WTC11 (cell line): ENCODE data around the gene HNRNPH3. TPM values are rescaled to one million over a fixed set of nuclear protein-coding genes. Genes with fewer than 3 reads are reported as not detected.

Experiments used
- ATAC-seq: fragments of 200-7000 bp; cut with Tn5 transposase; 2 replicates; pipeline ENCODE4 v1.10.0; 2021; ENCODE audit warnings: mild to moderate bottlenecking, moderate library complexity
- CTCF ChIA-PET: fragments of 300-600 bp; sonication (Branson Sonifier 250); formaldehyde crosslinking; loops from one replicate; lab custom pipeline; 2021; ENCODE audit warnings: antibody characterized with exemption; lab: Charles Lee
- POLR2A ChIA-PET: fragments of 350-600 bp; sonication (Branson Sonifier 250); formaldehyde crosslinking; loops from one replicate; lab custom pipeline; 2021; ENCODE audit warnings: antibody characterized with exemption; lab: Charles Lee
- DNase-seq: peaks from one replicate; pipeline ENCODE4 v3.0.0; 2021; ENCODE audit warnings: low spot score
- H3K27ac Mint-ChIP-seq: 2 replicates; pipeline ENCODE4 v1.8.0; 2021; ENCODE audit warnings: mixed read lengths
- H3K27me3 Mint-ChIP-seq: 2 replicates; pipeline ENCODE4 v1.8.0; 2021; ENCODE audit warnings: low read depth, mild to moderate bottlenecking, moderate library complexity, mixed read lengths
- H3K36me3 Mint-ChIP-seq: 2 replicates; pipeline ENCODE4 v1.8.0; 2021; ENCODE audit warnings: mixed read lengths
- H3K4me1 Mint-ChIP-seq: 2 replicates; pipeline ENCODE4 v1.8.0; 2022; ENCODE audit warnings: mixed read lengths
- H3K4me3 Mint-ChIP-seq: 2 replicates; pipeline ENCODE4 v1.8.0; 2021; ENCODE audit warnings: mild to moderate bottlenecking, moderate library complexity, mixed read lengths
- H3K9me3 Mint-ChIP-seq: 2 replicates; pipeline ENCODE4 v1.8.0; 2021; ENCODE audit warnings: mixed read lengths
- ATF1 ChIP-seq: sonication (generic); formaldehyde crosslinking; IDR thresholded peaks from 2 replicates; pipeline ENCODE4 v1.8.1; 2023; ENCODE audit warnings: mild to moderate bottlenecking, moderate library complexity, missing genetic modification reagents
- ESRRA ChIP-seq: sonication (generic); formaldehyde crosslinking; IDR thresholded peaks from 2 replicates; pipeline ENCODE4 v1.8.1; 2022; ENCODE audit warnings: mild to moderate bottlenecking, missing genetic modification reagents, borderline replicate concordance
- ETV6 ChIP-seq: sonication (generic); formaldehyde crosslinking; IDR thresholded peaks from 2 replicates; pipeline ENCODE4 v1.8.1; 2022; ENCODE audit warnings: mild to moderate bottlenecking, missing genetic modification reagents
- FOXP1 ChIP-seq: sonication (generic); formaldehyde crosslinking; IDR thresholded peaks from 2 replicates; pipeline ENCODE4 v1.8.0; 2022; ENCODE audit warnings: missing genetic modification reagents, mild to moderate bottlenecking, moderate library complexity, borderline replicate concordance
- GTF2I ChIP-seq: fragments of 250-450 bp; sonication (Bioruptor Pico); conservative IDR thresholded peaks from 2 replicates; pipeline ENCODE4 v1.4.0; 2021; ENCODE audit warnings: mild to moderate bottlenecking
- IRF2 ChIP-seq: sonication (generic); formaldehyde crosslinking; IDR thresholded peaks from 2 replicates; pipeline ENCODE4 v1.8.0; 2022; ENCODE audit warnings: low read depth, missing genetic modification reagents, borderline replicate concordance
- NFE2L1 ChIP-seq: sonication (generic); formaldehyde crosslinking; IDR thresholded peaks from 2 replicates; pipeline ENCODE4 v1.8.1; 2023; ENCODE audit warnings: missing genetic modification reagents
- SMAD4 ChIP-seq: sonication (generic); formaldehyde crosslinking; IDR thresholded peaks from 2 replicates; pipeline ENCODE4 v1.8.0; 2022; ENCODE audit warnings: mild to moderate bottlenecking, missing genetic modification reagents
- TCF7 ChIP-seq: sonication (generic); formaldehyde crosslinking; IDR thresholded peaks from 2 replicates; pipeline ENCODE4 v1.8.0; 2022; ENCODE audit warnings: mild to moderate bottlenecking, low read depth, missing genetic modification reagents, moderate library complexity
- TP53 ChIP-seq: sonication (generic); formaldehyde crosslinking; IDR thresholded peaks from 2 replicates; pipeline ENCODE4 v1.8.1; 2023; ENCODE audit warnings: mild to moderate bottlenecking, missing genetic modification reagents
- ZNF138 ChIP-seq: sonication (generic); formaldehyde crosslinking; conservative IDR thresholded peaks from 2 replicates; pipeline ENCODE4 v1.8.1; 2022; ENCODE audit warnings: mild to moderate bottlenecking, moderate library complexity, missing genetic modification reagents
- ZNF219 ChIP-seq: sonication (generic); formaldehyde crosslinking; IDR thresholded peaks from 2 replicates; pipeline ENCODE4 v1.8.0; 2023; ENCODE audit warnings: missing genetic modification reagents, mild to moderate bottlenecking, borderline replicate concordance
- ZNF317 ChIP-seq: sonication (generic); formaldehyde crosslinking; IDR thresholded peaks from 2 replicates; pipeline ENCODE4 v1.8.1; 2023; ENCODE audit warnings: low read depth, mild to moderate bottlenecking, moderate library complexity, missing genetic modification reagents, borderline replicate concordance
- total RNA-seq: library from RNA; stranded (reverse); gene quantifications from 3 replicates; pipeline ENCODE4 v1.2.3, GENCODE V29; 2021
- TF ChIP-seq, protein P1 (sequence below): sonication (generic); formaldehyde crosslinking; IDR thresholded peaks from 2 replicates; pipeline ENCODE4 v1.8.0; 2022; ENCODE audit warnings: mild to moderate bottlenecking, missing genetic modification reagents
- TF ChIP-seq, protein P2 (sequence below): sonication (generic); formaldehyde crosslinking; IDR thresholded peaks from 2 replicates; pipeline ENCODE4 v1.8.1; 2022; ENCODE audit warnings: low read depth, mild to moderate bottlenecking, moderate library complexity, missing genetic modification reagents, borderline replicate concordance
- TF ChIP-seq, protein P3 (sequence below): sonication (generic); formaldehyde crosslinking; IDR thresholded peaks from 2 replicates; pipeline ENCODE4 v1.8.1; 2022; ENCODE audit warnings: mild to moderate bottlenecking, moderate library complexity, missing genetic modification reagents
- TF ChIP-seq, protein P4 (sequence below): sonication (generic); formaldehyde crosslinking; IDR thresholded peaks from 2 replicates; pipeline ENCODE4 v1.8.1; 2022; ENCODE audit warnings: low read depth, missing genetic modification reagents, borderline replicate concordance
- TF ChIP-seq, protein P5 (sequence below): fragments of 250-450 bp; sonication (Bioruptor Pico); IDR thresholded peaks from 2 replicates; pipeline ENCODE4 v2.1.2; 2022; ENCODE audit warnings: mild to moderate bottlenecking, moderate library complexity
- TF ChIP-seq, protein P6 (sequence below): sonication (generic); formaldehyde crosslinking; IDR thresholded peaks from 2 replicates; pipeline ENCODE4 v1.8.0; 2022; ENCODE audit warnings: mild to moderate bottlenecking, missing genetic modification reagents
- TF ChIP-seq, protein P7 (sequence below): sonication (generic); formaldehyde crosslinking; IDR thresholded peaks from 2 replicates; pipeline ENCODE4 v1.8.1; 2022; ENCODE audit warnings: missing genetic modification reagents, borderline replicate concordance

HNRNPH3 gene
- total RNA-seq, 1 experiment from 2014 or later = 223 TPM

DNA sequence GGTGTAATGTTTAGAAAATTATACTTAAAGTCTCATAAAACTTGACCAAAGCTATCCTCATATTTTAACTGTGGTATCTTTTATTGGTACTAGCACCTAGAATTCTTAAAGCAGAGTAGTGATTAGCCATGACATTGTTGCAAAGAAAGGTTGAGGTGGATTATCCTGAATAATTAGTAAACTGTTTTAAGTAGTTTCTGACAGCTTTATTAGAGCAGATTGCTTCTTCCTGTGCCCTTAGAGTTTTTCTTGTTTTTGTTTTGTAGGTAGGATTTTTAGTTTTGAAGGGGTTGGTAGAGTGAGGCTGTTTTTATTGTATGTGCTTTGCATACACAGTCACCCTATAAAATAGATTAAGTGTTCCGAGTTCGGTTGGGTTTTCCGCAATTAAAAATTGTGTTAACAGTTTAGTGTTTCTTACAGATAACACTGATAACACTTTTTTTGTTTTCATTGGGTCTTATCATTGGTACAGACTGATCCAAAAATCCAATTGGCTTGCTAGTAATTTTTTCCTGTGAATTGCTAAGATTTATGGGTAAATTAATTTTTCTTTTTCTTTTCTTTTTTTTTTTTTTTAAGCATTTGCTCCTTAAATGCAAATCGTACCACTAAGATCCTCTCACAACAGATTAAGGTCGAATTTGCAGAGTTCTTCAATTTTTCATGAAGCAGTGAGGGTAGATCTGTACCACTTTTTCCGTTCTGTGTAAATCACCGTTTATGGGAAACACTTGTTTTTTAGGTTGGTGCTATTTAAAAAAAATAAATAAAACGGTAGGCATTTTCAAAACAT, 3.0 kb downstream of the HNRNPH3 start (continued):
- TF ChIP-seq ZNF138 (CRISPR knock-in tag) (no peak), ZNF317 (CRISPR knock-in tag) (no peak), ETV6 (no peak), SMAD4 (no peak), FOXP1 (CRISPR knock-in tag) (no peak)
- TF ChIP-seq, protein P1, sequence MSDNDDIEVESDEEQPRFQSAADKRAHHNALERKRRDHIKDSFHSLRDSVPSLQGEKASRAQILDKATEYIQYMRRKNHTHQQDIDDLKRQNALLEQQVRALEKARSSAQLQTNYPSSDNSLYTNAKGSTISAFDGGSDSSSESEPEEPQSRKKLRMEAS (CRISPR knock-in tag) = no peak
- TF ChIP-seq, protein P2, sequence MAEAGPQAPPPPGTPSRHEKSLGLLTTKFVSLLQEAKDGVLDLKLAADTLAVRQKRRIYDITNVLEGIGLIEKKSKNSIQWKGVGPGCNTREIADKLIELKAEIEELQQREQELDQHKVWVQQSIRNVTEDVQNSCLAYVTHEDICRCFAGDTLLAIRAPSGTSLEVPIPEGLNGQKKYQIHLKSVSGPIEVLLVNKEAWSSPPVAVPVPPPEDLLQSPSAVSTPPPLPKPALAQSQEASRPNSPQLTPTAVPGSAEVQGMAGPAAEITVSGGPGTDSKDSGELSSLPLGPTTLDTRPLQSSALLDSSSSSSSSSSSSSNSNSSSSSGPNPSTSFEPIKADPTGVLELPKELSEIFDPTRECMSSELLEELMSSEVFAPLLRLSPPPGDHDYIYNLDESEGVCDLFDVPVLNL (CRISPR knock-in tag) = no peak
- TF ChIP-seq, protein P3, sequence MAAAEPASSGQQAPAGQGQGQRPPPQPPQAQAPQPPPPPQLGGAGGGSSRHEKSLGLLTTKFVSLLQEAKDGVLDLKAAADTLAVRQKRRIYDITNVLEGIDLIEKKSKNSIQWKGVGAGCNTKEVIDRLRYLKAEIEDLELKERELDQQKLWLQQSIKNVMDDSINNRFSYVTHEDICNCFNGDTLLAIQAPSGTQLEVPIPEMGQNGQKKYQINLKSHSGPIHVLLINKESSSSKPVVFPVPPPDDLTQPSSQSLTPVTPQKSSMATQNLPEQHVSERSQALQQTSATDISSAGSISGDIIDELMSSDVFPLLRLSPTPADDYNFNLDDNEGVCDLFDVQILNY (CRISPR knock-in tag) = no peak
- TF ChIP-seq, protein P4, sequence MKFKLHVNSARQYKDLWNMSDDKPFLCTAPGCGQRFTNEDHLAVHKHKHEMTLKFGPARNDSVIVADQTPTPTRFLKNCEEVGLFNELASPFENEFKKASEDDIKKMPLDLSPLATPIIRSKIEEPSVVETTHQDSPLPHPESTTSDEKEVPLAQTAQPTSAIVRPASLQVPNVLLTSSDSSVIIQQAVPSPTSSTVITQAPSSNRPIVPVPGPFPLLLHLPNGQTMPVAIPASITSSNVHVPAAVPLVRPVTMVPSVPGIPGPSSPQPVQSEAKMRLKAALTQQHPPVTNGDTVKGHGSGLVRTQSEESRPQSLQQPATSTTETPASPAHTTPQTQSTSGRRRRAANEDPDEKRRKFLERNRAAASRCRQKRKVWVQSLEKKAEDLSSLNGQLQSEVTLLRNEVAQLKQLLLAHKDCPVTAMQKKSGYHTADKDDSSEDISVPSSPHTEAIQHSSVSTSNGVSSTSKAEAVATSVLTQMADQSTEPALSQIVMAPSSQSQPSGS (CRISPR knock-in tag) = no peak

DNA sequence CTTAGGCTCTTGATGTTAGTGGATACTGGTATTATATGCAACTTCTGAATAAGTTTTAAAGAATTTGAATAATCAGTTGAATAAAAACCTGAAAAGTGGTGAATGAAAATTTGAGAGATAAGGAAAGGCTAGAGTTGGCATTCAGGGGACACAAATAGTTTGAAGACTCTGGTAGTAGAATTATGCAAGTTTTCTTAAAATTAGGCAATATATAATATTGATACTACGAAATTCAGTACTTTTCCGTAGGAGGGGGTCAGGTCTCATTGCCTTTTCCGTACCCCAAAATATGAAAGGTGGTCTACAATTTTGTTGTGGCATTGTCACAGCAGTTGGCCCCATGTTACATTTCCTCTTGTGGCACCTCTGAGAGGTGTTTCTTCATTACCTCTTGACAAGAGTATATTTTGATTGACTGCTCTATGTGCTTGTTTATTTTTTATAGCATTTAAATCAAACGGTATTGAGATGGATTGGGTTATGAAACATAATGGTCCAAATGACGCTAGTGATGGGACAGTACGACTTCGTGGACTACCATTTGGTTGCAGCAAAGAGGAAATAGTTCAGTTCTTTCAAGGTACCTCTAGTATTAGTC, 5.0 kb downstream of the HNRNPH3 start:
- peak overlapping the region; percentile 56 for H3K4me3 Mint-ChIP-seq
- no peak for DNase-seq
- ATAC-seq = no peak
- no peaks in the 10 kb centered on the region for H3K27me3 Mint-ChIP-seq
- H3K4me1 Mint-ChIP-seq = peaks cover 37% of the 10 kb centered on the region
- POLR2A ChIA-PET = no interaction called here
- peaks cover 75% of the 10 kb centered on the region for H3K36me3 Mint-ChIP-seq
- CTCF ChIA-PET = no interaction called here
- peak overlapping the region; percentile 87 for H3K27ac Mint-ChIP-seq
- H3K9me3 Mint-ChIP-seq = no peaks in the 10 kb centered on the region
- TF ChIP-seq, protein P3 (CRISPR knock-in tag) = no peak
- TF ChIP-seq, protein P5, sequence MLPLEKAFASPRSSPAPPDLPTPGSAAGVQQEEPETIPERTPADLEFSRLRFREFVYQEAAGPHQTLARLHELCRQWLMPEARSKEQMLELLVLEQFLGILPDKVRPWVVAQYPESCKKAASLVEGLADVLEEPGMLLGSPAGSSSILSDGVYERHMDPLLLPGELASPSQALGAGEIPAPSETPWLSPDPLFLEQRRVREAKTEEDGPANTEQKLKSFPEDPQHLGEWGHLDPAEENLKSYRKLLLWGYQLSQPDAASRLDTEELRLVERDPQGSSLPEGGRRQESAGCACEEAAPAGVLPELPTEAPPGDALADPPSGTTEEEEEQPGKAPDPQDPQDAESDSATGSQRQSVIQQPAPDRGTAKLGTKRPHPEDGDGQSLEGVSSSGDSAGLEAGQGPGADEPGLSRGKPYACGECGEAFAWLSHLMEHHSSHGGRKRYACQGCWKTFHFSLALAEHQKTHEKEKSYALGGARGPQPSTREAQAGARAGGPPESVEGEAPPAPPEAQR (CRISPR knock-in tag) = no peak
- no peak for TF ChIP-seq GTF2I (CRISPR knock-in tag)
- no peak for TF ChIP-seq ATF1 (CRISPR knock-in tag)
- TF ChIP-seq, protein P6, sequence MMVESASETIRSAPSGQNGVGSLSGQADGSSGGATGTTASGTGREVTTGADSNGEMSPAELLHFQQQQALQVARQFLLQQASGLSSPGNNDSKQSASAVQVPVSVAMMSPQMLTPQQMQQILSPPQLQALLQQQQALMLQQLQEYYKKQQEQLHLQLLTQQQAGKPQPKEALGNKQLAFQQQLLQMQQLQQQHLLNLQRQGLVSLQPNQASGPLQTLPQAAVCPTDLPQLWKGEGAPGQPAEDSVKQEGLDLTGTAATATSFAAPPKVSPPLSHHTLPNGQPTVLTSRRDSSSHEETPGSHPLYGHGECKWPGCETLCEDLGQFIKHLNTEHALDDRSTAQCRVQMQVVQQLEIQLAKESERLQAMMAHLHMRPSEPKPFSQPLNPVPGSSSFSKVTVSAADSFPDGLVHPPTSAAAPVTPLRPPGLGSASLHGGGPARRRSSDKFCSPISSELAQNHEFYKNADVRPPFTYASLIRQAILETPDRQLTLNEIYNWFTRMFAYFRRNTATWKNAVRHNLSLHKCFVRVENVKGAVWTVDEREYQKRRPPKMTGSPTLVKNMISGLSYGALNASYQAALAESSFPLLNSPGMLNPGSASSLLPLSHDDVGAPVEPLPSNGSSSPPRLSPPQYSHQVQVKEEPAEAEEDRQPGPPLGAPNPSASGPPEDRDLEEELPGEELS (CRISPR knock-in tag) = no peak
- TF ChIP-seq, protein P4 (CRISPR knock-in tag) = no peak
- no peak for TF ChIP-seq IRF2 (CRISPR knock-in tag)
- no peak for TF ChIP-seq NFE2L1 (CRISPR knock-in tag)
- no peak for TF ChIP-seq ZNF219 (CRISPR knock-in tag)
- no peak for TF ChIP-seq TCF7 (CRISPR knock-in tag)
- TF ChIP-seq, protein P7, sequence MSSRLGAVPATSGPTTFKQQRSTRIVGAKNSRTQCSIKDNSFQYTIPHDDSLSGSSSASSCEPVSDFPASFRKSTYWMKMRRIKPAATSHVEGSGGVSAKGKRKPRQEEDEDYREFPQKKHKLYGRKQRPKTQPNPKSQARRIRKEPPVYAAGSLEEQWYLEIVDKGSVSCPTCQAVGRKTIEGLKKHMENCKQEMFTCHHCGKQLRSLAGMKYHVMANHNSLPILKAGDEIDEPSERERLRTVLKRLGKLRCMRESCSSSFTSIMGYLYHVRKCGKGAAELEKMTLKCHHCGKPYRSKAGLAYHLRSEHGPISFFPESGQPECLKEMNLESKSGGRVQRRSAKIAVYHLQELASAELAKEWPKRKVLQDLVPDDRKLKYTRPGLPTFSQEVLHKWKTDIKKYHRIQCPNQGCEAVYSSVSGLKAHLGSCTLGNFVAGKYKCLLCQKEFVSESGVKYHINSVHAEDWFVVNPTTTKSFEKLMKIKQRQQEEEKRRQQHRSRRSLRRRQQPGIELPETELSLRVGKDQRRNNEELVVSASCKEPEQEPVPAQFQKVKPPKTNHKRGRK (CRISPR knock-in tag) = no peak
- no peak for TF ChIP-seq ESRRA (CRISPR knock-in tag)
- TF ChIP-seq TP53 (CRISPR knock-in tag) = no peak
